GM18907 (cell line): ENCODE data around the gene DCAKD.
"Not testable (repeated sequence)": the region's sequence is repeated elsewhere in the genome, so short reads cannot be mapped to it uniquely, and the experiment has no call there.

Source experiments
- ATAC-seq: cut with Tn5 transposase; IDR thresholded peaks from one replicate; pipeline ENCODE4 v1.9.1; 2021; ENCODE audit warnings: mild to moderate bottlenecking, moderate library complexity; ENCODE audit not compliant: unreplicated experiment

DCAKD gene

DNA sequence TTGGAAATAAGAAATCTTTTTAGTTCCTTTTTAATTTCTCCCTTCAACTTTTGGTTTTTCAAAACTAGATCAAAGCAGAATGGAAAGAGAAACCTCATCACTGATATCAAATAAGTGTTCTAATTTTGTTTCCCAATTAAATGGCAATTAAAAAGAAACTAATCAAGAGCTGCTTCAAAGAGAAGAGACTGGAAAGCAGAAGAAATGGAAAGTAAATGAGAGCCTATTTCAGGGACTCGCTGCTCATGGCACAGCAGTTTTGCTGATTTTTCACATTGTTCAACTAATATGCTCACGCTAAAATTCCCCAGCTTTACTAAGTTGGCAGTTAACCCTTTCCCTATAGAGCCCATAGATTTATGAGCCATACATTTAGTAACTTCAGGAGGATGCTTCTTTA is 16.2 kb upstream of the DCAKD start:
- ATAC-seq = no peak

DNA sequence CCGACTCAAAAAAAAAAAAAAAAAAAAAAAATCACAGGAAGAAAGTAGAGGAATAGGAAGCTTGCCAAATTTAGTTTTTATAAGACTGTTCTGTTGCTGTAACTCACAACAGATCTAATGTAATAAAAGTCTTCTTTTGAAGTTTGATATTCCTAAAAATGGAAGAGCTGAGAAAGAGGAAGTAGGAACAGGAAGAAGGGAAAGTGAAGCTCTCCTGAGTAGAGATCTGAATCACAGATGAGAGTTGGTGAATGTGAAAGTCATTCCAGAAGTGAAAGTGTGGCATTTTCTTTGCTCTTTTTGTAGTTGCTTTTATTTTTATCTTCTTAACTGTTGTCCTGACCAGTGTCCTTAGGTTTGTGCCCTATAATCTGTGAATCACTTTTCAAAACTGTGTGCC is 11.8 kb upstream of the DCAKD start:
- no peak for ATAC-seq

DNA sequence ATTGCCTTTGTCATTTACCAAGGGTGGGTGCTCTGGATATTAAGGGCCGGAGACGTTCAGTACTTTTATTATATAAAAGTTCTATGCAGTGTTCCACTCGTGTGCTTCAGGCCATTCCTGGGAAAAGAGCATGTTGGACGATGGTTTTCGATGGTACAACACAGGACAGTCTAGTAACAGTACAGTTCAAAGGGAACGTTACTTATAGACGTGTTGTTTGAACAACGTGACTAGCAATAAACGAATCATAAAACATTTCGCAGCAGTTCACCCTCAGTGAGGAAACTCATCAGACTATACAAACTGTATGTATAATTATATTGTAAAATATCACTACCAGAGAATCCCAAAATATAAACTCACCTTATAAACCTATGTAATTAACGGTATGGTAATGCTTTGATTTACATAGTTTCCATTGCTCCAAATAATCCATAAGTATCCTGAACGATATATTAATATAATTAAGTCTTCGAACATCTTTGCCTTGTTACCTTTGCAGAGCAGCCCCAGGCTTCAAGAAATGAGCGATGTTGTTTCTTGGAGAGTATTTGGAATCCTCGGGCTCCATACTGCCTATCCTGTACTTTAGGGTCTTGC is 10.3 kb upstream of the DCAKD start:
- ATAC-seq = no peak

DNA sequence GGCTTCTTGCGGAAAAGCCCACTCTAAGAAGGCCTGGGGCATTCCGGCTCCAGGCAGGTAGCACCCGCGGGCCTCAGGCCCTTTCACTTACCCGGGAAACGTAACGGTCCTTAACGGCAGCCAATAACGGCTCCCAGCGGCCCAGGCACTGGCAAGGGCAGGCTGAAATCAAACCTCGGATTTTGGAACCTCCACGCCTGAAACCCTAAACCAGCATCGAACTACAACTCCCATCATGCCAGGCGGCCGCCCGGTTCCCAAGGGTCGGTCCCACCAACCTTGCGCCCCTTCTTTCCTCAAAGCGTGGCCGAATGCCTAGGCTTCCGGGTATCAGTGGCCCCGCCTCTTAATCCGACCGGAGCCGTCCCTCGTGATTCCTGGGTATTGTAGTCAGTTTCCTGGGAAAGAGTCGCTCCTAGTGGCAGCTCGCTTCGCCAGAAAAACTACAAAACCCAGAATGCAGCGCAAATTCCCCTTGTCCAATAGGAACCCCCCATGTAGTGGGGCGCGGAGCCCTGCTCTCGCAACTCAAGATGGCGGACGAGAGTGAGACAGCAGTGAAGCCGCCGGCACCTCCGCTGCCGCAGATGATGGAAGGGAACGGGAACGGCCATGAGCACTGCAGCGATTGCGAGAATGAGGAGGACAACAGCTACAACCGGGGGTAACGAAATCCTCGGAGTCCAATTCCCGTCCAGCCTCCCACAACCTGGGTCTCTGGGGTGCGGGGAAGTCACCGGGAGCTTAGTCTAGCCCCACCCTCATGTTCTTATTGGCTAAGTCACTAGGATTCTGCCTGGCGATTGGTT is 9.6 kb upstream of the DCAKD start, which contains the start of gene NMT1:
TSS of gene NMT1 (plus strand) at position 521 of the 809 bp plus-strand sequence. CDS start at position 534, 13 bp downstream.
- ATAC-seq = peak; percentile 87

DNA sequence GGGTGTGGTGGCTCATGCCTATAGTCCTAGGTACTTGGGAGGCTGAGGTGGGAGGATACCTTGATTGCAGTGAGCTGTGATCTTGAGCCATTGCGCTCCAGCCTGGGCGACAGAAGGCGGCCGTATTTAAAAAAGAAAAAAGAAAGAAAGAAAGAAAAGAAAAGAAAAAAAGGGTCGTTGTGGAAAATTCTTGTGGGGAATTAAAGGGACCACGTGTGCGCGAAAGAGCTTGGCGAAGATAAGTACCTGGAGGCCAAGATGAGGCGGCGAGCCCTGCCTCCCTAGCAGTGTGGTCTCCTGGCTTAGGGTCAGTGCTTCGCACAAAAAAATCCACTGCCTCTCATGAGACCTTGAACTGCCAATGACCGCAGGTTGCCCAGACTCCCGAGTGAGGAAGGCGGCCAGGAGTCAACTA is 9.0 kb upstream of the DCAKD start:
- peak; percentile 6 for ATAC-seq

DNA sequence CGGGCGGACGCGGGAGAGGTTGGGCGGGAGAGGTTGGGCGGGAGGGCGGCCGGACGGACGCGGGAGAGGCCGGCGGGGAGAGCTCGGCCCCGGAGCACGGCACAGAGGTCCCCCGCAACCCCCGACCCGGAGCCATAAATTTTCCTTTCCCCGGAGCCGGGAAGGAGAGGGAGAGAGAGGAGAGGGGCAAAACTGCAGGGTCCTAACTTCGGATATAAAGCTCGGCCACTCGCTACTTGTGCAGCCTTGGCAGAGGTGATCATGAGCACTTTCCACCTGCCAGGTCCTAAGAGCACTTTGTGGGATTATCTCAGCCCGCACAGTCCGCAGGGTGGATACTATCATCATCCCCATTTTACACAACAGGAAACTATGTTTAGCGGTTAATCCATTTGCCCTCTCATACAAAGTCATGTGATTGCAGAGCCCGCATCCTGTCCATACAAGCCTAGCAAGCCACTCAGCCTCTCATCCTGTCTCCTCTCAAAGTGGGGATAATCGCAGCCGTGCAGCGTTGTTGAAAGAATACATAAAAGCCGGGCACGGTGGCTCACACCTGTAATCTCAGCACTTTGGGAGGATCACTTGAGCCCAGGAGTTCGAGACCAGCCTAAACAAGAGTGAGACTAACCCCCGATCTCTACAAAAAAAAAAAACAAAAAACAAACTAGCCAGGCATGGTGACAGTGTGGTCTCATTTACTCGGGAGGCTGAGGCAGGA is 780 bp upstream of the DCAKD start:
- ATAC-seq = no peak

DNA sequence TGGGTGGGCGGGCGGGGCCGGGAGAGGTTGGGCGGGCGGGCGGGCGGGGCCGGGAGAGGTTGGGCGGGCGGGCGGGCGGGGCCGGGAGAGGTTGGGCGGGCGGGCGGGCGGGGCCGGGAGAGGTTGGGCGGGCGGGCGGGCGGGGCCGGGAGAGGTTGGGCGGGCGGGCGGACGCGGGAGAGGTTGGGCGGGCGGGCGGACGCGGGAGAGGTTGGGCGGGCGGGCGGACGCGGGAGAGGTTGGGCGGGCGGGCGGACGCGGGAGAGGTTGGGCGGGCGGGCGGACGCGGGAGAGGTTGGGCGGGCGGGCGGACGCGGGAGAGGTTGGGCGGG is 254 bp upstream of the DCAKD start:
- ATAC-seq = not testable (repeated sequence)

DNA sequence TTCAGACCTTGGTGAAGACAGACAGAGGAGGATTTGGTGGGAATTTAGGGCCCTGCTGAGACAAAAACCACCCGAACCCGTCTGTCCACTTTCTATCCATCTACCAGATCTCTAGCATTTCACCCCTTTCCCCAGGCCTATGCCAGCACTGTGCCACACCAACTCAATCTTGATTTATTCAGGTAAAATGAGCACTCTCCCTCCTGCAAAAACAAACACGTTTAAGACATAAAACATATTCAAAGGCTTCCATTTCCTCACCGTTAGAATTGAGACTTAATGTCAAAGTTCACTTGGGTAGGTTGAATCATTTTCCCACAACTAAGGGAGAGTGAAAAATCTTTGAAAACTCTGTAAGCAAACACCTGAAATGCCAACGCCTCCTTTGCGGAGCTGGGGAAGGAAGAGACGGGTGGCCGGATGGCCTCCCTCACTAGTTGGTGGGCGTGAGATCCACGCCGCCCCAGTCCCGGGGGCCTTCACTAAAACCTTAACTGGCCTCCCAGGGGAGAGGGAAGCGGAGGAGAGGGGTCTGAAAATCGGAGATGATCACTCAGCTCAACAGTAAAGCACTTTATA is 862 bp downstream of the DCAKD start:
- peak; percentile 8 for ATAC-seq

DNA sequence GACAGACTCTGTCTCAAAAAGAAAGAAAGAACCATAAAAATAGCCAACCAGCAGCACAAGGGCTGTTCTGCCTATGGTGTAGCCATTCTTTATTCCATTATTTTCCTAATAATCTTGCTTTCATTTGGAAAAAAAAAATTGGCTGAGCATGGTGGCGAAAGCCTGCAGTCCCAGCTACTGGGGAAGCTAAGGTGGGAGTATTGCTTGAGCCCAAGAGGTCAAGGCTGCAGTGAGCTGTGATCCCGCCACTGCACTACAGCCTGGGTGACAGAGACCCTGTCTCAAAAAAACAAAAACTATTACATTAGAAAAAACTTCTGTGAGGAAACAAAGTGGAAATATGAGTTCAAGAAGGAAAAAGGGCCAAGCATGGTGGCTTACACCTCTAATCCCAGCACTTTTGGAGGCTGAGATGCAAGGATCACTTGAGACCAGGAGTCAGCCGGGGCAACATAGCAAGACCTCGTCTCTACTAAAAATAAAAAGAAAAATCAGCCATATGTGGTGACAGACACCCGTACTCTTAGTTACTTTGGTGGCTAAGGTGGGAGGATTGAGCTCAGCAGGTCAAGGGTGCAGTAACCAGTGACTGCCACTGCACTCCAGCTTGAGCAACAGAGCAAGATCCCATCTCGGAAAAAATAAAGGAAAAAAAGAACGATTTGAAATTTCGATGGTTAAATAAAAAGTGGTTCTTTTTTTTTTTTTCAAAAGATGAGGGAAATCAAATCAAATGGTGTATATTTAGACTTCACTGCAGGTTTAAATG is 2.5 kb downstream of the DCAKD start:
- no peak for ATAC-seq

DNA sequence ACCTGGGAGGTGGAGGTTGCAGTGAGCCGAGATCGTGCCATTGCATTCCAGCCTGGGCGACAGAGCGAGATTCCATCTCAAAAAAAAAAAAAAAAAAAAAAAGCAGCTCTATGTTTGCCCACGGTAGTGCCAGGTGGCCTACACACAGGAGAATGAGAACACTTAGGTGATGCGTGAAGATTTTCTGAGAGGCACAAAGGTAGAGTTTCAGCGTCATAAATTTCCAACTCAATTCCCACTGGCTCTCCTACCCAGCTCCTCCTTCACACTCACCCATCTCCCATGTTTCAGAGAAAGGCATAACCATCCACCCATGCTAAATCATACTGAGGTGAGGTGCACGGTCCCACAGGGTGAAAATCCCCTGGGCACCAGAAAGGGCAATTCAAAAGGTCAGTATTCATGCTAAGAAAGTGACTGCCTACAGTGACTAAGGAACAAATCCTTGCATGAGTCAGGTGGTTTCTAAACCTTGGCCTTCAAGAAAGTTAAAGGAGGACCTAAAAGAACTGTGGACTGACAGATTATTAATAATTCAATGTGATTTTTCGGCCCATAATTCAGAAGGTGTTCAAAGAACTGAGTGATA is 4.8 kb downstream of the DCAKD start:
- no peak for ATAC-seq

DNA sequence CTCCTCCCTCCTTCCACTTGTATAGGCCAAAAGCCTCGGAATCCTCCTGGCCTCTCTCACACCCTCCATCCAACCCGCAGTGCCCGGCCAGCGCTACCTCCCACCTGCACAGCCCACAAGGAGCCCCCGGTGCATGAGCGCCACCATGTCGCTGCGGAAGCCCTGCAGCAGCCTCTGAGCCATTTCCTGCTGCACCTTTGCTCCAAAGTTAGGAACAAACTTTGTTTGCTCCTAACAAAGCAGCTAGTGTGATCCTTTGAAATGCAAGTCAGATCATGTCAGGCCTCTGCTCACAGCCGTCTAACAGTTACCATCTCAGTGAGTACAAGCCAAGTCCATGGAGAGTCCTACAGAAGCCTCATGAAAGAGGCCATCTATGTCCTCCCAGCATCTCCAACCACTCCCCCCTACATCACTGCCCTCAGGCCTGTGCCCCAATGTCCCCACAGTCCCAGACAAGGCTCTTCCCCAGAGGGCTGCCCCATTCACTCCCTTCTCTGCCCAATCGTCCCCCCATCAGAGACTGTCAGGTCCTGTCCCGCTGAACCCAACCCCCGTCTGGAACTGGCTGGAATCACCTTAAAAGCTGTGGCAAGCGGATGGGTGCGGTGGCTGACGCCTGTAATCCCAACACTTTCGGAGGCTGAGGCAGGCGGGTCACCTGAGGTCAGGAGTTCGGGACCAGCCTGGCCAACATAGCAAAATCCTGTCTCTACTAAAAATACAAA is 7.5 kb downstream of the DCAKD start:
- no peak for ATAC-seq

DNA sequence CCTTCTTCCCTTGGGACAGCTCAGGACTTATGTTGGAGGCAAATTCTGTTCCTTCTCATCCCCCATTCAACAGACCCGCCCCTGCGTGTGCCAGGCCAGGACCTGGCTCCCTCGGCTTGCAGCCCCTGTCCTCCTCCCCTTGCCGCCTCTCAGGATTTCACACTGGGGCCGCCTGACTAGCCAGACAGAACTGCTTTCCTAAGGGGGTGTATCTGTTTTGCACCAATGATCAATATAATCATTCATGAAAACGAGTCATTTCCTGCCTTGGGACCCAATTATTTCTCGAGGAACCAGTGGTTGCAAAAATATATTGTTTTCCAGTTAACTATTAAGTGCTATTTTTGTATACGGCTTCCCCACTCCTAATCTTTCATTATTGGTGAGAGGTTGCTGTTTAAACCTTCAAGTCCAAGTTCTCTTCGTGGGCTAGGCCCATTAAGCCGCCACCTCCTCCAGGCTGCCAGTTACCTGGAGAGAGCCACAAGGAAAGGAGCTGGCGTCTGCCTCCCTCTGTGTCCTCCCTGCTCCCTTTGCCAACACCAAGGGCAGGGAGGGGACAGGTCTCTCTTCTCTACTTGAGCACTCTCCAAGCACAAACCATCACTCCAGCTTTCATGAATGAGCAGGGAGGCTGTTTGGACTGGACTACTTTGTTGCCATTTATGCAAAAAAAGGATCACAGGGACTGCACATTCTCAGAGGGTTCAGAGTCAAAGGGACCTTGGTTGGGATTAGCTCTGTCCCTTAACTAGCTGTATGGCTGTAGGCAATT is 8.9 kb downstream of the DCAKD start:
- no peak for ATAC-seq

DNA sequence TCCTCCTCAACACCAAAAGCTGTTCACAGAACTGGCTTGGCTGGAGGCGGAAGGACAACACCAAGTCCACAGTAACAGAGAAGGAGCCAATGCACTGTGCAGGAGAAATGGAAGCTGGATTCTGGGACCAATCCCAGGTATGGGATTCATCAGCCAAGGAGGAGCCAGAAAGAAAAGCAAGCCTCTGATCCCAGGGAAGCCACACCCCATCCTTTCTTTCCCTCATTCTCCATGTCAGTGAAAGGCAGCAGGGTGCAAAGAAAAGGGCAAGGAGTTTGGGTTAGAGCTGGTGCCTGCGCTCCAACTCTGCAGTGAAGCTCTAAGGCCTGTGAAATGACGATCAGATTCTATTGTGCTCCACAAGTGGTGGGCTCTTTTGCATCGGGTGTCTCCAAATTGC is 11.0 kb downstream of the DCAKD start:
- no peak for ATAC-seq

DNA sequence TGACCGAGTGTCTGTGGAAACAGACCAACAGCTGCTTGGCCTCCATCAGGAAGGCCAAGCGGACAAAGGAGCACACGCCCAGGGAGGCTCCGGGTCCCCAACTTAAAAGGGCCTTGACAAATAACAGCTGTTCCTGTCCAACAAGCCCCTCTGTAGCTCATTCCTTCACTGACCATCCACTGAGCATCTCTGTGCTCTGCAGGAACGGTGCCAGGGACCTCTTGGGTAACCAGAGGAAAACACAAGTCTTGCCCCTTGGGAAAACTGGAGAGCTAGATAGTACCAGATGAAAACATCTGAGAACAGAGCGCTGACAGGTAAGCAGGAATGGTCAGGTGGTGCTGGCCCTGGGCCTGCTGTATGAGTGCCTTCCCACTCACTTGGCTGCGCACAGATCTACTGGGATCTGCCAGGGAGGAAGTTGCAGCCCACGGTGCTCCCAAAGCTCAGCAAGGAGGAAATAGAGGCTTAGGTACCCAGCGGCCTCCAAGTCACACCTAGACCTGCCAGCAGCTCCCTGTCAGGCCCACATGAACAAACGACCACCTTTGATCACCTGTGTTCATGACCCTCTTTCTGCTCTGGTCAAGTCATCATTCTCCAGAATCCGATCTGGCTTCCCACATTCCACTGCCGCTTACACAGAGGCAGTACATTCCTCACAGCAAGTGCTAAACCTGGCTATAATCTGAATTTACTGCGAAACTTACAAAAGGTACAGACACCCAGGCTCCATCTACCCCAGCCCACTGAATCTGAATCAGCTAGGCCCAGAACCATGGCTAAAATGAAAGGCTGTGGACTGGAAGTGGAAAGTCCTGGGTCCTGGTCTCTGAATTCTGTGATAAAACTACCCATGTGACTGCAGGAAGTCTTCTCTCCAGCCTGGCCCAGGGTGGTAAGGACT is 12.5 kb downstream of the DCAKD start:
- ATAC-seq = no peak

DNA sequence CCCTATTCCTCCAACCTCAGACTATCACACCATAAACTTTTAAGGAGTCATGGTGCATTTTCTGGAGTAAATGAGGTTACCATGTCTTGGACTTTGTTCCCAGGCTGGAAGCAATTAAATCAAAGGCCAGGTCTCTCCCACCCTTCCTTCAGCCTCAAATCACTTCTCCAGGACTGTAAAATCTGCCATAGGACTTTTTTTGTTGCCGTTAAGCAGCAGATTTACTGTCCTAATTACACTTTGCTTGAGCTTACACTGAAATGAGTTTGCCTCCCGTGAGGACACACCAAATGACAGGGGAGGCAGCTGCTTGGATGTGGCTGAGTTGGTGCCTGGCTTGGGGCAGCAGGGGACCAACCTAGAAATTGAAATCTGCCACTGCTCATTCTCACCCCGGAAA is 14.7 kb downstream of the DCAKD start:
- no peak for ATAC-seq

DNA sequence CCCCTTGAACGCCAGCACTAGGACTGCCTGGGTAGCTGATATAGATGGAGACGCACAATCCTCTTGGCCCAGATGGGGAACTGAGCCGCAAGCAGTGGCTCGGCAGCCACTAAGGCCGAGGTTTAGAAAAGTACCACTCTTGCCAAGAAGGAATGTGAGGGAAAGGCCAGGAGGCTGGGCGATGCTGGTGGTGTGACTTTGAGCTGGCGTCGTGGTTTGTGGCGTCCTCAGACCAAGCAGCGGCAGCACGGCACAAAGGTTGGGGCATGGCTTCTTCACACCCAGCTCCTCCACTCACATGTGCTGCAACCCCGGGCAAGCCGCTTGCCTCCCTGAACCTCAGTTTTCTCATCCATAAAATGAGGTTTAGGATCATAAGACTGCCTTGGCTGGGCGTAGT is 15.6 kb downstream of the DCAKD start:
- no peak for ATAC-seq

DNA sequence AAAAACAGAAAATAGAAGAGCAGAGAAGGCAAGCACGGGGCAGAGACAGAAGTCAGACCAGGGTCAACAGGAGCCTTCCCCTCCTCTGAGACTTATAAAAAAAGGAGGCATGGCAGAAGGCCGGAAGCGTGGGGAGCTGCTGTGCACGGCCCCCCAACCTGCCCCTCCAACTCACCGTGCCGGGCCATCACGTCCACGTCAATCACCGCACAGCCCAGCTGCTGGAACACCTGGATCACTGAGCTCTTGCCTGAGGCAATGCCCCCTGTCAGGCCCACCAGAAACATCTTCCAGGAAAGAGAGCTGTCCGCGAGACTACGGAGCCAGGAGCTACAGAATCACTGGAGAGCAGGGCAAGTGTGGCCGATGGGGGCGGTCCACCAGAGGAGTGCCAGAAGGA is 16.8 kb downstream of the DCAKD start:
- ATAC-seq = no peak

DNA sequence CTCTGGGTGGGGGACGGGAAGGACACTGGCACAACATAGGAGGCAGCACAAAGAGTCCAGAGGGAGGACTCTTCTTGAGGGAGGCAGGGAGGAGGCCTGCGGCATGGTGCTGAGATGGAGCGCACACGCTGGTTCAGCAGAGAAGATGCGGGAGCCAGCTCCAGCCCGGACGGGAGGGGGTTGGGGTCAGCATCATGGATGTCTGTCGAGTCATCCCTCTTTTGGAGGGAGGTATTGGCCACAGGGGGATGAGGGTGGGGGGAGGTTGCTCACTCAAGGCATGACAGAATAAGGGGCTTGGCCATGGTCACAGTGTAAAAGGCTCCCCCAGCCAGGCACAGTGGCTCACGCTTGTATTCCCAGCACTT is 19.3 kb downstream of the DCAKD start:
- no peak for ATAC-seq
